CD4-positive, alpha-beta T cell treated with Interleukin-12 subunit alpha and Interleukin-12 subunit beta, for 1 hour (primary cell): ENCODE measurements around the gene PTPRT.

Experiments used
- DNase-seq: peaks from one replicate; pipeline ENCODE4 v3.0.0-alpha.2; 2020

The PTPRT gene

GRCh38 chr20:42775866-42776265, 413.8 kb downstream of the PTPRT start:
- no peak for DNase-seq

- DNase-seq: no peak
Observed at GRCh38 chr20:42775037-42775436, 414.7 kb downstream of the PTPRT start.

GRCh38 chr20:42763015-42763414, 426.7 kb downstream of the PTPRT start:
- DNase-seq: no peak

- DNase-seq: no peak
Observed at GRCh38 chr20:42756991-42757390, 432.7 kb downstream of the PTPRT start.

GRCh38 chr20:42754706-42755105, 435.0 kb downstream of the PTPRT start:
- DNase-seq: no peak

- DNase-seq: no peak
Observed at GRCh38 chr20:42752620-42753019, 437.1 kb downstream of the PTPRT start.

- no peak for DNase-seq
Observed at GRCh38 chr20:42749556-42749955, 440.1 kb downstream of the PTPRT start.

GRCh38 chr20:42747765-42748411, 441.8 kb downstream of the PTPRT start:
- DNase-seq: no peak

- DNase-seq: no peak
Observed at GRCh38 chr20:42744756-42745465, 444.8 kb downstream of the PTPRT start.

GRCh38 chr20:42742926-42743325, 446.8 kb downstream of the PTPRT start:
- no peak for DNase-seq

- no peak for DNase-seq
Observed at GRCh38 chr20:42741906-42742305, 447.8 kb downstream of the PTPRT start.

GRCh38 chr20:42740226-42740870, 449.4 kb downstream of the PTPRT start:
- DNase-seq: no peak

- no peak for DNase-seq
Observed at GRCh38 chr20:42739683-42740082, 450.0 kb downstream of the PTPRT start.

- DNase-seq: no peak
Observed at GRCh38 chr20:42735539-42735938, 454.2 kb downstream of the PTPRT start.

GRCh38 chr20:42734660-42735368, 454.9 kb downstream of the PTPRT start:
- no peak for DNase-seq

GRCh38 chr20:42721923-42722322, 467.8 kb downstream of the PTPRT start:
- no peak for DNase-seq

- no peak for DNase-seq
Observed at GRCh38 chr20:42714298-42715141, 475.2 kb downstream of the PTPRT start.

GRCh38 chr20:42708266-42708665, 481.4 kb downstream of the PTPRT start:
- DNase-seq: no peak

GRCh38 chr20:42706759-42707158, 482.9 kb downstream of the PTPRT start:
- no peak for DNase-seq

GRCh38 chr20:42705550-42705949, 484.2 kb downstream of the PTPRT start:
- DNase-seq: no peak

GRCh38 chr20:42703744-42704143, 486.0 kb downstream of the PTPRT start:
- DNase-seq: no peak

GRCh38 chr20:42701948-42702347, 487.8 kb downstream of the PTPRT start:
- no peak for DNase-seq

GRCh38 chr20:42700372-42700771, 489.3 kb downstream of the PTPRT start:
- DNase-seq: no peak
